CD4-positive, alpha-beta T cell (primary cell): ENCODE results near the gene HIPK4. TPM values are rescaled to one million over a fixed set of nuclear protein-coding genes. Genes with fewer than 3 reads are reported as not detected.

Experiments used
- ATAC-seq: fragments of 200-7000 bp; cut with Tn5 transposase; one replicate; pipeline ENCODE4 v1.10.0; 2022; ENCODE audit warnings: mild to moderate bottlenecking; ENCODE audit not compliant: poor library complexity
- CTCF ChIA-PET: fragments of 350-600 bp; sonication (Branson Sonifier 250); formaldehyde crosslinking; loops from one replicate; lab custom pipeline; 2021; ENCODE audit warnings: antibody characterized with exemption, inconsistent platforms; lab: Charles Lee
- POLR2A ChIA-PET: fragments of 350-600 bp; sonication (Branson Sonifier 250); formaldehyde crosslinking; loops from one replicate; lab custom pipeline; 2021; ENCODE audit warnings: antibody characterized with exemption, inconsistent platforms; lab: Charles Lee
- DNase-seq, 14 experiments: peaks; one replicate each; pipeline ENCODE4 v3.0.0-alpha.2; 2013 to 2020; ENCODE audit warnings: mixed read lengths in 2 of 14
- H3K27ac ChIP-seq, 2 donors: one replicate each; pipeline versions ENCODE4 v1.5.1 to v1.7.0; 2013; ENCODE audit warnings: low read length in 2 of 2, low read depth in 1 of 2, mild to moderate bottlenecking in 1 of 2
- H3K27me3 ChIP-seq, 2 experiments: 1 replicate in 1 of 2; 2 replicates in 1 of 2; pipeline versions ENCODE4 v1.6.1 to v1.7.0; 2013; ENCODE audit warnings: low read length in 2 of 2, control low read depth in 1 of 2, mild to moderate bottlenecking in 1 of 2, moderate library complexity in 1 of 2; ENCODE audit not compliant: insufficient read depth in 2 of 2, control insufficient read depth in 1 of 2
- H3K36me3 ChIP-seq: one replicate; pipeline ENCODE4 v1.6.1; 2013; ENCODE audit warnings: low read length, control low read depth; ENCODE audit not compliant: insufficient read depth
- H3K4me1 ChIP-seq: one replicate; pipeline ENCODE4 v1.6.1; 2013; ENCODE audit warnings: low read length, control low read depth; ENCODE audit not compliant: insufficient read depth
- H3K4me3 ChIP-seq: one replicate; pipeline ENCODE4 v1.5.1; 2013; ENCODE audit warnings: mild to moderate bottlenecking, low read length, moderate library complexity
- H3K9me3 ChIP-seq, 2 experiments: 1 replicate in 1 of 2; 2 replicates in 1 of 2; pipeline versions ENCODE4 v1.6.1 to v1.7.0; 2013; ENCODE audit warnings: low read length in 2 of 2, mild to moderate bottlenecking in 2 of 2, control low read depth in 1 of 2, moderate library complexity in 1 of 2; ENCODE audit not compliant: control insufficient read depth in 1 of 2, insufficient read depth in 1 of 2
- H3K27ac Mint-ChIP-seq: one replicate; pipeline ENCODE4 v1.8.0; 2020; ENCODE audit warnings: mixed read lengths
- H3K27me3 Mint-ChIP-seq: one replicate; pipeline ENCODE4 v1.8.0; 2021; ENCODE audit warnings: mixed read lengths
- H3K36me3 Mint-ChIP-seq: one replicate; pipeline ENCODE4 v1.8.0; 2021; ENCODE audit warnings: low read depth, mixed read lengths
- H3K4me1 Mint-ChIP-seq: one replicate; pipeline ENCODE4 v1.8.0; 2021; ENCODE audit warnings: low read depth, mixed read lengths
- H3K4me3 Mint-ChIP-seq: one replicate; pipeline ENCODE4 v1.8.0; 2020; ENCODE audit warnings: mild to moderate bottlenecking, mixed read lengths
- H3K9me3 Mint-ChIP-seq: one replicate; pipeline ENCODE4 v1.8.0; 2020; ENCODE audit warnings: mixed read lengths
- CTCF ChIP-seq: fragments of 200-600 bp; IDR thresholded peaks from one replicate; pipeline ENCODE4 v1.8.0; 2022; ENCODE audit warnings: antibody characterized with exemption, mild to moderate bottlenecking
- intact Hi-C, 2 experiments: fragments of 100-400 bp; cut with DNase I in 1 of 2; cut with micrococcal nuclease in 1 of 2; formaldehyde crosslinking; loops; one replicate each; pipeline versions ENCODE4 v1.15.1 to v1.9.0; 2023 to 2025; cut with DNase I, micrococcal nuclease
- total RNA-seq, 174 experiments: library from RNA in 2 of 174; stranded (reverse) in 2 of 174; gene quantifications; one replicate each; pipeline ENCODE4 v1.2.3 and lab custom pipeline; 2021 to 2026

HIPK4 gene
- total RNA-seq, 2 experiments from 2014 or later, result 0.08 to 0.11 TPM

GRCh38 chr19:40394816-40395210 lies 4.8 kb upstream of the HIPK4 start:
- Mint-ChIP-seq H3K4me1 (peaks cover 11% of the 10 kb centered on the region), H3K27me3 (no peaks in the 10 kb centered on the region), H3K36me3 (no peaks in the 10 kb centered on the region), H3K4me3 (no peak overlapping the region), H3K27ac (no peak overlapping the region), H3K9me3 (no peaks in the 10 kb centered on the region)
- CTCF ChIA-PET, result interaction anchor here (0.5 kb wide), 1 partner anchor 971 kb away, joined by 3 read pairs; no protein-coding TSS in a partner anchor
- ATAC-seq (no peak), DNase-seq (no peak)
- no peaks in the 10 kb centered on the region for H3K36me3 ChIP-seq
- H3K4me1 ChIP-seq, result peaks cover 9% of the 10 kb centered on the region
- TF ChIP-seq CTCF, result no peak
- H3K4me3 ChIP-seq, result no peak overlapping the region
- no peak overlapping the region for H3K27ac ChIP-seq
- POLR2A ChIA-PET, result no interaction called here
- H3K9me3 ChIP-seq, result no peaks in the 10 kb centered on the region
- H3K27me3 ChIP-seq, result no peaks in the 10 kb centered on the region
- intact Hi-C loops, result no loop called here

- Histone ChIP-seq H3K36me3 (no peaks in the 10 kb centered on the region), H3K4me3 (no peak overlapping the region), H3K9me3 (no peaks in the 10 kb centered on the region), H3K4me1 (peaks cover 9% of the 10 kb centered on the region), H3K27me3 (no peaks in the 10 kb centered on the region), H3K27ac (no peak overlapping the region)
- DNase-seq (no peak), ATAC-seq (no peak)
- Mint-ChIP-seq H3K4me1 (peaks cover 6% of the 10 kb centered on the region), H3K9me3 (no peaks in the 10 kb centered on the region), H3K4me3 (no peak overlapping the region), H3K36me3 (no peaks in the 10 kb centered on the region), H3K27me3 (no peaks in the 10 kb centered on the region), H3K27ac (no peak overlapping the region)
- intact Hi-C loops, result no loop called here
- no peak for TF ChIP-seq CTCF
- ChIA-PET POLR2A (no interaction called here), CTCF (no interaction called here)
Observed at GRCh38 chr19:40393894-40394815, 4.2 kb upstream of the HIPK4 start.

GRCh38 chr19:40392894-40393517 lies 3.0 kb upstream of the HIPK4 start:
- H3K36me3 ChIP-seq, result no peaks in the 10 kb centered on the region
- no peak overlapping the region for H3K27ac Mint-ChIP-seq
- DNase-seq (no peak), ATAC-seq (no peak)
- no peaks in the 10 kb centered on the region for H3K9me3 ChIP-seq
- H3K27me3 ChIP-seq, result no peaks in the 10 kb centered on the region
- no peaks in the 10 kb centered on the region for H3K4me1 ChIP-seq
- H3K4me3 Mint-ChIP-seq, result no peak overlapping the region
- ChIA-PET POLR2A (no interaction called here), CTCF (interaction anchor here (0.5 kb wide), 1 partner anchor 28 kb away, joined by 3 read pairs; no protein-coding TSS in a partner anchor)
- H3K27me3 Mint-ChIP-seq, result no peaks in the 10 kb centered on the region
- no peak overlapping the region for H3K4me3 ChIP-seq
- no peaks in the 10 kb centered on the region for H3K36me3 Mint-ChIP-seq
- no peak overlapping the region for H3K27ac ChIP-seq
- no peak for TF ChIP-seq CTCF
- H3K4me1 Mint-ChIP-seq, result no peaks in the 10 kb centered on the region
- intact Hi-C loops, result no loop called here
- H3K9me3 Mint-ChIP-seq, result no peaks in the 10 kb centered on the region
